ENCODE measurements around the gene NKAPD1.

DNA sequence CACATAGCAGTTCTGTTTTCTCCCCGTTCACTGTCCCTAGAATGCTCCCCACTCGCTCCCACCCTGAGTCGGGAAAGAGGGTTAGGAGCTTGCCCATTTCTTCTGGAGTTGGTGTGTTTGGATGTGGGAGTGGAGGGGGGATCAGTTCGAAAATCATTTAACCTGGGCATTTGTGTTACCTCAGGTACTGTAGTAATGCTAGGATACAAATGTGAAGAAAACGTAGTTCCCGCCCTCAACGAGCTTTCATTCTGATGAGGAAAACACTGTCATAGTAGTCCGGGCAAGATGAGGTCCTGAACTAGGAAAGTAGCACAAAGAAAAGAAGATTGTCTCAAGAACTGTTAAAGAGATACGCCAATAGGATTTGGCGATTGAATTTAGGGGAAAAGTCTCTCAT, 13.1 kb downstream of the NKAPD1 start:
- TF ChIP-seq, protein P1, sequence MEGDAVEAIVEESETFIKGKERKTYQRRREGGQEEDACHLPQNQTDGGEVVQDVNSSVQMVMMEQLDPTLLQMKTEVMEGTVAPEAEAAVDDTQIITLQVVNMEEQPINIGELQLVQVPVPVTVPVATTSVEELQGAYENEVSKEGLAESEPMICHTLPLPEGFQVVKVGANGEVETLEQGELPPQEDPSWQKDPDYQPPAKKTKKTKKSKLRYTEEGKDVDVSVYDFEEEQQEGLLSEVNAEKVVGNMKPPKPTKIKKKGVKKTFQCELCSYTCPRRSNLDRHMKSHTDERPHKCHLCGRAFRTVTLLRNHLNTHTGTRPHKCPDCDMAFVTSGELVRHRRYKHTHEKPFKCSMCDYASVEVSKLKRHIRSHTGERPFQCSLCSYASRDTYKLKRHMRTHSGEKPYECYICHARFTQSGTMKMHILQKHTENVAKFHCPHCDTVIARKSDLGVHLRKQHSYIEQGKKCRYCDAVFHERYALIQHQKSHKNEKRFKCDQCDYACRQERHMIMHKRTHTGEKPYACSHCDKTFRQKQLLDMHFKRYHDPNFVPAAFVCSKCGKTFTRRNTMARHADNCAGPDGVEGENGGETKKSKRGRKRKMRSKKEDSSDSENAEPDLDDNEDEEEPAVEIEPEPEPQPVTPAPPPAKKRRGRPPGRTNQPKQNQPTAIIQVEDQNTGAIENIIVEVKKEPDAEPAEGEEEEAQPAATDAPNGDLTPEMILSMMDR (IDR thresholded peaks at IDR 0.05) = no peak
- TF ChIP-seq EZH2 (IDR thresholded peaks at IDR 0.05; ENCODE audit: borderline replicate concordance, insufficient read depth, low read depth, low read length, poor library complexity, severe bottlenecking) = no peak
